CD4-positive, alpha-beta T cell (primary cell): Measurements from ENCODE around the gene POLRMT. TPM values are rescaled to one million over a fixed set of nuclear protein-coding genes. Genes with fewer than 3 reads are reported as not detected.
"Not testable (repeated sequence)": the region's sequence is repeated elsewhere in the genome, so short reads cannot be mapped to it uniquely, and the experiment has no call there.

Experiments used
- ATAC-seq: fragments of 200-7000 bp; cut with Tn5 transposase; one replicate; pipeline ENCODE4 v1.10.0; 2022; ENCODE audit warnings: mild to moderate bottlenecking; ENCODE audit not compliant: poor library complexity
- CTCF ChIA-PET: fragments of 350-600 bp; sonication (Branson Sonifier 250); formaldehyde crosslinking; loops from one replicate; lab custom pipeline; 2021; ENCODE audit warnings: antibody characterized with exemption, inconsistent platforms; lab: Charles Lee
- POLR2A ChIA-PET: fragments of 350-600 bp; sonication (Branson Sonifier 250); formaldehyde crosslinking; loops from one replicate; lab custom pipeline; 2021; ENCODE audit warnings: antibody characterized with exemption, inconsistent platforms; lab: Charles Lee
- DNase-seq, 14 experiments: peaks; one replicate each; pipeline ENCODE4 v3.0.0-alpha.2; 2013 to 2020; ENCODE audit warnings: mixed read lengths in 2 of 14
- H3K27ac ChIP-seq, 2 donors: one replicate each; pipeline versions ENCODE4 v1.5.1 to v1.7.0; 2013; ENCODE audit warnings: low read length in 2 of 2, low read depth in 1 of 2, mild to moderate bottlenecking in 1 of 2
- H3K27me3 ChIP-seq, 2 experiments: 1 replicate in 1 of 2; 2 replicates in 1 of 2; pipeline versions ENCODE4 v1.6.1 to v1.7.0; 2013; ENCODE audit warnings: low read length in 2 of 2, control low read depth in 1 of 2, mild to moderate bottlenecking in 1 of 2, moderate library complexity in 1 of 2; ENCODE audit not compliant: insufficient read depth in 2 of 2, control insufficient read depth in 1 of 2
- H3K36me3 ChIP-seq: one replicate; pipeline ENCODE4 v1.6.1; 2013; ENCODE audit warnings: low read length, control low read depth; ENCODE audit not compliant: insufficient read depth
- H3K4me1 ChIP-seq: one replicate; pipeline ENCODE4 v1.6.1; 2013; ENCODE audit warnings: low read length, control low read depth; ENCODE audit not compliant: insufficient read depth
- H3K4me3 ChIP-seq: one replicate; pipeline ENCODE4 v1.5.1; 2013; ENCODE audit warnings: mild to moderate bottlenecking, low read length, moderate library complexity
- H3K9me3 ChIP-seq, 2 experiments: 1 replicate in 1 of 2; 2 replicates in 1 of 2; pipeline versions ENCODE4 v1.6.1 to v1.7.0; 2013; ENCODE audit warnings: low read length in 2 of 2, mild to moderate bottlenecking in 2 of 2, control low read depth in 1 of 2, moderate library complexity in 1 of 2; ENCODE audit not compliant: control insufficient read depth in 1 of 2, insufficient read depth in 1 of 2
- H3K27ac Mint-ChIP-seq: one replicate; pipeline ENCODE4 v1.8.0; 2020; ENCODE audit warnings: mixed read lengths
- H3K27me3 Mint-ChIP-seq: one replicate; pipeline ENCODE4 v1.8.0; 2021; ENCODE audit warnings: mixed read lengths
- H3K36me3 Mint-ChIP-seq: one replicate; pipeline ENCODE4 v1.8.0; 2021; ENCODE audit warnings: low read depth, mixed read lengths
- H3K4me1 Mint-ChIP-seq: one replicate; pipeline ENCODE4 v1.8.0; 2021; ENCODE audit warnings: low read depth, mixed read lengths
- H3K4me3 Mint-ChIP-seq: one replicate; pipeline ENCODE4 v1.8.0; 2020; ENCODE audit warnings: mild to moderate bottlenecking, mixed read lengths
- H3K9me3 Mint-ChIP-seq: one replicate; pipeline ENCODE4 v1.8.0; 2020; ENCODE audit warnings: mixed read lengths
- intact Hi-C, 2 experiments: fragments of 100-400 bp; cut with DNase I in 1 of 2; cut with micrococcal nuclease in 1 of 2; formaldehyde crosslinking; loops; one replicate each; pipeline versions ENCODE4 v1.15.1 to v1.9.0; 2023 to 2025; cut with DNase I, micrococcal nuclease
- total RNA-seq, 174 experiments: library from RNA in 2 of 174; stranded (reverse) in 2 of 174; gene quantifications; one replicate each; pipeline ENCODE4 v1.2.3 and lab custom pipeline; 2021 to 2026
- TF ChIP-seq, protein P1 (sequence below): fragments of 200-600 bp; IDR thresholded peaks from one replicate; pipeline ENCODE4 v1.8.0; 2022; ENCODE audit warnings: antibody characterized with exemption, mild to moderate bottlenecking

Gene POLRMT
- total RNA-seq, 2 experiments from 2014 or later: 54.4 to 56.2 TPM

DNA sequence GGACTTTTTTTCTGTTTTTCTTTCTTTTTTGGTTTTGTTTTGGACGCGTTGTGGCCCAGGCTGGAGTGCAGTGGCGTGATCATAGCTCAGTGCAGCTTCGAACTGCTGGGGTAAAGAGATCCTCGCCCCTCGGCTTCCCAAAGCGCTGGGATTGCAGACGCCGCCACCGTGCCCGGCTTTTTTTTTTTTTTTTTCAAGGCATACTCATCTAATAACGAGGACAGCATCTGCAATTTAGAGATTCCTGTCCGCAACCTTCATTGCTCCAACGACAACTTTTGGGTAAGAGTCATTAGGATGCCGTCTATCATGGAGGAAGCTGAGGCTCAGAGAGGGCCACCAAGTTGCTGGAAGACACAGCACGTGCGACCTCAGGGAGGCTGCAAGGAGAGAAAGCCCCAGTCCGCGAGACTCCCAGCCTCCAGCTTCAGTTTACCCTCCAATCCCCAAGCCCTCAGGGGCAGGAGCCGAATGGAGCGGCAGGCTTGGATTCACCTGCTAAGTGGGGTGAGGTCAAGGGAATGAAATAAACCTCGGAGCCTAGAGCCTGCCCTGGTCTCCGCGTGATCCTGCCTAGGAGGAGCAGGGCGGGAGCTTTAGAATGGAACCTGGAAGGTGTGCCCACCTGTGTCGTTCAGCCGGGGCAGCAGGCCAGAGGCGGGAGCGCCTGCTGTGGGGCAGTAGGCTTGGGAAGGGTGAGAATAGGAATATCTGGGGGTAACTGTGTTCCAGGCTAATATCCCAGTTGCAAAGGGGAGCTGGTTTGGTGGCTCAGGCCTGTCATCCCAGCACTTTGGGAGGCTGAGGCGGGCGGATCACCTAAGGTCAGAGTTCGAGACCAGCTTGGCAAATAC, 676 bp upstream of the POLRMT start:
- Mint-ChIP-seq H3K27ac (peak overlapping the region; percentile 85), H3K36me3 (peaks cover 25% of the 10 kb centered on the region), H3K9me3 (no peaks in the 10 kb centered on the region), H3K4me1 (peaks cover 33% of the 10 kb centered on the region), H3K27me3 (no peaks in the 10 kb centered on the region), H3K4me3 (peak overlapping the region; percentile 98)
- ChIA-PET CTCF (interaction anchor here (0.7 to 1.8 kb wide), 3 partner anchors 26 to 50 kb away, joined by 3 read pairs; no protein-coding TSS in a partner anchor), POLR2A (interaction anchor here (0.8 to 1.8 kb wide), 5 partner anchors 27 to 145 kb away, joined by 3 to 16 read pairs (median 5); partner anchors contain the start of gene RNF126)
- ATAC-seq: peak; percentile 3
- Histone ChIP-seq H3K4me3 (peak overlapping the region; percentile 90), H3K27ac (peak overlapping the region; percentile 30 to 52), H3K27me3 (no peaks in the 10 kb centered on the region), H3K36me3 (peaks cover 21% of the 10 kb centered on the region), H3K4me1 (peaks cover 50% of the 10 kb centered on the region), H3K9me3 (no peaks in the 10 kb centered on the region)
- no peak for DNase-seq
- TF ChIP-seq, protein P1, sequence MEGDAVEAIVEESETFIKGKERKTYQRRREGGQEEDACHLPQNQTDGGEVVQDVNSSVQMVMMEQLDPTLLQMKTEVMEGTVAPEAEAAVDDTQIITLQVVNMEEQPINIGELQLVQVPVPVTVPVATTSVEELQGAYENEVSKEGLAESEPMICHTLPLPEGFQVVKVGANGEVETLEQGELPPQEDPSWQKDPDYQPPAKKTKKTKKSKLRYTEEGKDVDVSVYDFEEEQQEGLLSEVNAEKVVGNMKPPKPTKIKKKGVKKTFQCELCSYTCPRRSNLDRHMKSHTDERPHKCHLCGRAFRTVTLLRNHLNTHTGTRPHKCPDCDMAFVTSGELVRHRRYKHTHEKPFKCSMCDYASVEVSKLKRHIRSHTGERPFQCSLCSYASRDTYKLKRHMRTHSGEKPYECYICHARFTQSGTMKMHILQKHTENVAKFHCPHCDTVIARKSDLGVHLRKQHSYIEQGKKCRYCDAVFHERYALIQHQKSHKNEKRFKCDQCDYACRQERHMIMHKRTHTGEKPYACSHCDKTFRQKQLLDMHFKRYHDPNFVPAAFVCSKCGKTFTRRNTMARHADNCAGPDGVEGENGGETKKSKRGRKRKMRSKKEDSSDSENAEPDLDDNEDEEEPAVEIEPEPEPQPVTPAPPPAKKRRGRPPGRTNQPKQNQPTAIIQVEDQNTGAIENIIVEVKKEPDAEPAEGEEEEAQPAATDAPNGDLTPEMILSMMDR: no peak
- intact Hi-C loops: loop anchor here (1.0 to 5.0 kb wide), 3 partner anchors 23 to 62 kb away; partner anchors contain the start of gene BSG (in 1 of the 2)

DNA sequence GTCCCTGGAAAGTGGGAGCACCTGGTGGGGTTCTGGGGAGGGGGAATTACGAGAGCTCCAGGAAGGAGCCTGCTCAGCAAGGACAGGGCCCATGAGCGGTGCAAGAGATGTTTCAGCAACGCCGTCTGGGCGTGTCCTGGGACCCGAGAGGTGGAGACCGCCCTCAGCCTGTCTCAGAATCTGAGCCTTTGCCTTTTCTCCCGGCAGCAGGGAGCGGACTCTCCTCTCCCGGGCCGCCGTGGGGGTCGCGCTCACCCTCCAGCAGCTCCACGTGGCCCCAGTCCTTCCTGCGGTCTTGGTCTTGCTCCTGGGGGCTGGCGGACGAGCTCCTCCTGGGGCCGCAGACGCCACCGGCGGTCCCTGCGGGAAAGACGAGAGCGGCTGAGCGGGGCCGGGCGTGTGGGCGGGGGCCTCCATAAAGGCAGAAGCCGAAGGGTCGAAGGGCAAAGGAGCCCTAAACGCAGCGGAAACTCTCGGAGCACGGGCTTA, 714 bp downstream of the POLRMT start:
- Mint-ChIP-seq H3K27me3 (no peaks in the 10 kb centered on the region), H3K4me3 (peak overlapping the region; percentile 98), H3K4me1 (peaks cover 35% of the 10 kb centered on the region), H3K36me3 (peaks cover 35% of the 10 kb centered on the region), H3K9me3 (no peaks in the 10 kb centered on the region), H3K27ac (peak overlapping the region; percentile 85)
- ChIA-PET CTCF (no interaction called here), POLR2A (interaction anchor here (0.9 to 1.4 kb wide), 2 partner anchors 29 to 31 kb away, joined by 4 read pairs; partner anchors contain the start of gene RNF126)
- H3K4me3 ChIP-seq: peak overlapping the region; percentile 90
- no peaks in the 10 kb centered on the region for H3K27me3 ChIP-seq
- H3K36me3 ChIP-seq: peaks cover 33% of the 10 kb centered on the region
- TF ChIP-seq, protein P1: no peak
- peak overlapping the region; percentile 48 to 67 for H3K27ac ChIP-seq
- intact Hi-C loops: loop anchor here (1.0 to 5.0 kb wide), 3 partner anchors 22 to 60 kb away; partner anchors contain the start of gene BSG (in 1 of the 2)
- H3K9me3 ChIP-seq: peaks cover 0 to 4% of the 10 kb centered on the region in 2 experiments
- no peak for ATAC-seq
- DNase-seq: peak in 1 of 14 experiments; percentile 54
- H3K4me1 ChIP-seq: peaks cover 40% of the 10 kb centered on the region

DNA sequence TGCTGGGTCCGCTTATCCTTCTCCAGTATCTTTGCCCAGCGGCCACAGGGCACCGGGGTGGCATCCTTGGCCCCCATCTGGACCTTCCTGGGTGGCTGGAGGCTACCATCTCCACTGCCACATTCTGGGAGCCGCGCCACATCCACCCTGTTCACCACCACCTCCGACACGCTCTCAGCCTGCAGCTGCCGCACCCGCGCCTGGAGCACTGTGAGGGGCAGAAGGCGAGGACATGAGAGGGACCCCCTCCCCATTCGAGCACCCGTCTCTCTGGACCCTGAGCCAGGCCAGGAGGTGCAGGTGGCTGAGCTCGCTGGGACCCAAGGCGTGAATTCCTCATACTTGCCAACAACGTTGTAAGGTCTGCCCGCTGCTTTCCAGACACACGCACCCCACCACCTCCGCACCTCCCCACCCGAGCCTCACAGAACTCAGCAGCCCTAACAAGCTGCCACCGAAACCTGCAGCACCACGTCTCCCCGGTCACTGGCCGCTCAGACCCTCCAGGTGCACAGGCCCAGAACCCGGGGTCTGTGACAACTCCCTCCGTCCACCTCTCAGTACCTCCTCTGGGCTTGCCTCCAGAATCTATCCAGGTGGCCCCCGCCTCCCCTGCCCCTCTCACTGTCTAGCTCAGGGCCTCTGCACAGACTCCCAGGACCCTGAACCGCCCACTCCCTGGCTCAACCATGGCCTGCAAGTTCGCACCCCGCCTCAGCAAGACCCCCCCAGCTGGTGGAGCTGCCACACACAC, 3.2 kb downstream of the POLRMT start:
- peaks cover 35% of the 10 kb centered on the region for H3K4me1 Mint-ChIP-seq
- POLR2A ChIA-PET: no interaction called here

DNA sequence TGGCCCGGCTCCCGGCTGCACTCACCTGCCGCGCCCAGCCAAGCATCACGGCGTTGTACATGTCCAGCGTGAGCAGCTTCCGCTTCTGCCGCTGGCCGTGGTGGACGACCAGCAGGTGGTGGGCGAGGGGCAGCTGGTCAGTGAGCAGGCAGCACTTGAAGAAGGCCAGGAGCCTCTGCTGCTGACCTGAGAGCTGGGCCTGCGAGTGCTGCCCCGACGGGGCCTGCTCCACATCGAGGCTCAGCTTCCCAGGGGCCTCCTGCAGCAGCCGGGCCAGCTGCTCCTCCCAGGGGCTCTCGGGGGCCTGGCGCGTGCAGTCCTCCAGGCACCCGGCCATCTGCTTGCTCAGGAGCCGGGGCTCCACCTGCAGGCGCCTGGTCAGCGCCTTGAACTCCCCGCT, 3.8 kb downstream of the POLRMT start:
- ATAC-seq, H3K9me3 Mint-ChIP-seq, H3K27me3 ChIP-seq, H3K27ac Mint-ChIP-seq, H3K27me3 Mint-ChIP-seq, intact Hi-C loops, POLR2A ChIA-PET, H3K9me3 ChIP-seq, H3K4me3 ChIP-seq, H3K27ac ChIP-seq, CTCF ChIA-PET, DNase-seq, H3K4me3 Mint-ChIP-seq: not testable (repeated sequence)
- Mint-ChIP-seq H3K36me3 (peaks cover 50% of the 10 kb centered on the region), H3K4me1 (peaks cover 35% of the 10 kb centered on the region)
- H3K36me3 ChIP-seq: peaks cover 43% of the 10 kb centered on the region
- peaks cover 40% of the 10 kb centered on the region for H3K4me1 ChIP-seq

More for the DNA sequence above, 3.2 kb downstream of the POLRMT start:
- no peak for DNase-seq
- no peak overlapping the region for H3K27ac Mint-ChIP-seq
- H3K4me3 Mint-ChIP-seq: peak overlapping the region; percentile 54
- no peak for ATAC-seq
- peaks cover 0 to 4% of the 10 kb centered on the region in 2 experiments for H3K9me3 ChIP-seq
- no peaks in the 10 kb centered on the region for H3K27me3 ChIP-seq
- intact Hi-C loops: loop anchor here in 1 of 2 experiments (5.0 kb wide), 1 partner anchor 58 kb away; the partner anchor contains the start of gene BSG
- H3K36me3 ChIP-seq: peaks cover 37% of the 10 kb centered on the region
- peaks cover 47% of the 10 kb centered on the region for H3K36me3 Mint-ChIP-seq
- no peaks in the 10 kb centered on the region for H3K27me3 Mint-ChIP-seq
- TF ChIP-seq, protein P1: no peak
- no peak overlapping the region for H3K4me3 ChIP-seq
- CTCF ChIA-PET: no interaction called here
- H3K4me1 ChIP-seq: peaks cover 40% of the 10 kb centered on the region
- H3K9me3 Mint-ChIP-seq: no peaks in the 10 kb centered on the region
- H3K27ac ChIP-seq: no peak overlapping the region
